GM18519 (cell line): ENCODE results near the gene RBM4B.
A peak's percentile ranks its signal among the peaks of the same experiment; 100 is the strongest.
"Not testable (repeated sequence)": the region's sequence is repeated elsewhere in the genome, so short reads cannot be mapped to it uniquely, and the experiment has no call there.

Experiments
- ATAC-seq: cut with Tn5 transposase; IDR thresholded peaks from one replicate; pipeline ENCODE4 v1.9.1; 2021; ENCODE audit warnings: mild to moderate bottlenecking, moderate library complexity; ENCODE audit not compliant: unreplicated experiment, low FRiP score

Gene RBM4B

DNA sequence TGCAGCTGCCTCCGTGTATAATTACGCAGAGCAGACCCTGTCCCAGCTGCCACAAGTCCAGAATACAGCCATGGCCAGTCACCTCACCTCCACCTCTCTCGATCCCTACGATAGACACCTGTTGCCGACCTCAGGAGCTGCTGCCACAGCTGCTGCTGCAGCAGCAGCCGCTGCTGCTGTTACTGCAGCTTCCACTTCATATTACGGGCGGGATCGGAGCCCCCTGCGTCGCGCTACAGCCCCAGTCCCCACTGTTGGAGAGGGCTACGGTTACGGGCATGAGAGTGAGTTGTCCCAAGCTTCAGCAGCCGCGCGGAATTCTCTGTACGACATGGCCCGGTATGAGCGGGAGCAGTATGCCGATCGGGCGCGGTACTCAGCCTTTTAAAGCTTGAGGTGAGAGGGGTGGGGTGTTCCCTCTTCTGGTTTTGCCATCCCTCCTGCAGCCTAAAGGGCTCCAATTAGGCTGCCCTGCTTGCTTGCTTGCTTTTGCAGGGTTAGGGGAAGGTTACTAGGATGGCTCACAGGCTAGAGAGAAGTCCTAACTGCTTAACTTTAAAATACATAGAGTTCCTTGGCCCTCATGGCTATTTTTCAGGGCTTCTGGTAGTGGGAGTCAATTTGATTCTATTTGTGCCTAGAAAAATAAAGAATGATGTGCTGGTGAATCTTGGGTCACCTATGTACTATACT, 33.8 kb downstream of the RBM4B start:
- ATAC-seq: no peak

GRCh38 chr11:66641834-66642233, 35.9 kb downstream of the RBM4B start:
- ATAC-seq: no peak

- not testable (repeated sequence) for ATAC-seq
These were observed 37.8 kb downstream of the RBM4B start for GRCh38 chr11:66639814-66640340.

- ATAC-seq: no peak
These were observed 38.4 kb downstream of the RBM4B start for GRCh38 chr11:66639066-66639813.

GRCh38 chr11:66638177-66639065, 39.3 kb downstream of the RBM4B start, which contains the start of gene RBM4:
Gene RBM4 (plus strand): TSS chr11:66638703. CDS start chr11:66639712, 1,009 bp downstream.
- ATAC-seq: peak; percentile 85

DNA sequence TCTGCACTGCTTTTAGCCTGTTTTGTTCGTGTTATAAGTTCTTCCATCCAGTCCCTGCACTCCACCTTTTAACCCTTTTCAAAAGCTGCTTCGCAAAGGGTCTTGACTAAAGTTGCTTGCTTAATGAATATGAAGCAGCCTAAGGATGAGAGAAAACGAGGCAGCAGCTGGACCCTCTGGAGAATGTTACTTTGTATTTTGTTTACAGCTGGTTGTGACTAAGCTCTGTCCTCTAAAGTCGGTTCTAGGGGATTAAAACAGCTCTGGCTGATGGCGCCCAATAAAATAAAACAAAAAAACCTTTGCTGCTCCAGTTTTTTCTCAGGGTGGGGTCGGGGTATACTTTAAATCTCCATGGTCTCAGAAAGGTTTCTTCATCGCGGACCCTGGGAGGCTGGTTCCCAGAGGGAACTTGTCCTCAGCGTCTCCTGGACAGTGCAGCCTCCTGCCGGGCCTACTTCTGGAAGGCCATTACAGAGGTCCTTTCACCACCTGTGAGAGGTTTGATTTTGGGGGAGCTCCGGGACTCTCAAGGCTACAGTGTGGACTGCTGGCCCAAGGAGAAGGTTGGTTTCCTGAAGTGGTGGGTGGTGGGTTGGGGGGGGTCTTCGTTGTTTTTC, 40.0 kb downstream of the RBM4B start:
- no peak for ATAC-seq

DNA sequence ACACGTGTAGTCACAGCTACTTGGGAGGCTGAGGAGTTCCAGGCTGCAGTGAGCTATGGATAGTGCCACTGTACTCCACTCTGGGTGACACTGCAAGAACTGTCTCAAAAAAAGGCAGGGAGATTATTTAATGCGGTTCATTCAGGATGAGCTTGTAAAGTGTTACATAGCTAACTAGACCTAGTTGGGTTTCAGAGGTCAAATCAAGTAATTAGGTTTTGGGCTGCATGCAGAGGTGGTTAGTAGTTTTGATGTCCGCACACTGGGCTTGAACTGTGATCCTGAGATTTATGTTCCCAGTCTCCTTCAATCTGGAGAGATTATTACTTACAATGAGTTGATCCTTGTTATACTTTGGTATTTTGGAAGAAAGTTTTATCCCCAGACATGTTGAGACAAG, 41.3 kb downstream of the RBM4B start:
- ATAC-seq: no peak

- ATAC-seq: no peak
These were observed 44.7 kb downstream of the RBM4B start for GRCh38 chr11:66632952-66633351.

DNA sequence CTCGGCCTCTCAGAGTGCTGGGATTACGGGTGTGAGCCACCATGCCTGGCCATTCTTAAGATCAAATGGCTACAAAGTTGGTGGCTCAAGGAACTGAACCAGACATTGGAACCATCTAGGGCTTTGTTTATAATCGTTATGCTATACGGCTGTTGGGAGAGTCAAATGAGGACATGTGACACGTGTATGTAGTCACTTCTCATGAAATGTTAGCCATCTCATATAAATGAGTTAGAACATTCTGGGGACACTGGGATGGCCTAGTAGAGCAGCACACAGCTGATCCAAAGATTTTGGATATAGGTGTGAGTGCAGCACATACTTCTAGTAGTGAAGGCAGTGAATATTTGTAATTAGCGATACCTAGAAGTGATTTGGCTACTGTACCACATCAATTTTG, 45.8 kb downstream of the RBM4B start:
- ATAC-seq: no peak

GRCh38 chr11:66629356-66629755, 48.3 kb downstream of the RBM4B start:
- ATAC-seq: no peak

DNA sequence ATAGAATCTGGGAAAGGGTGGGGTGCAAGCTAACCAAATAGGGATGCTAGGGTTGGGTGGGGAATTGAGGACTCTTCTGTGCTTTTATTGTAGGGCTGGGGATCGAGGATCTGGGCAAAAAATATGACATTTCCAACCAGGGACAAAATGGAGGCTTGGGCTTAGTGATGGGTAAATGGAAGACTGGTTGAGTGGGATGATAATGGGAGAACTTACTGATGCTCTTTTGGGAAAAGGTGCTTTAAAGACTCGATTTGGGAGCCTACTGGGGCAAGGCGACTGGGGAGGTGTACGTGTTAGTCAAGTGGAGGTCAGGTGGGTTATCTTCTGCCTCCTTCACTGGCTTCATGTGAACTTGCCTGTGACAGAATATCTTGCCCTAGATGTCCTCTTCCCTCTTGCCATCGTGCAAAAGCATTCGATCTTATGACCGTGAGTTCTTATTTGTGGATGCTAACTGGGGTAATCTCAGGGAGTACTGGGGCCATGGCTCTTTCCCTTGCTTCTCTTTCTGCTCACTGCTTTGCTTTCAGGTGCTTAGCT, 49.6 kb downstream of the RBM4B start:
- no peak for ATAC-seq

- ATAC-seq: no peak
These were observed 50.8 kb downstream of the RBM4B start for GRCh38 chr11:66626926-66627325.

DNA sequence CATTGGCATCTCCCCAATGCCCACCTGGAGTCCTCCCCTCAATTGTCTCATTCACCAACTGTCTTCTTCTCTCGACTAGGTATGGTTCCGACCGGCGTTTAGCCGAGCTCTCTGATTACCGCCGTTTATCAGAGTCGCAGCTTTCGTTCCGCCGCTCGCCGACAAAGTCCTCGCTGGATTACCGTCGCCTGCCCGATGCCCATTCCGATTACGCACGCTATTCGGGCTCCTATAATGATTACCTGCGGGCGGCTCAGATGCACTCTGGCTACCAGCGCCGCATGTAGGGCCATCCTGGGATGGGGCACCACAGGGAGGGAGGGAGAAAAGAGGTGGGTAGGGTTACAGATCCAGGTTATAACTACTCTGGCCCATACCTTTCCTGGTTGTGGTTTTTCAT, 51.3 kb downstream of the RBM4B start:
- no peak for ATAC-seq

- ATAC-seq: no peak
These were observed 51.9 kb downstream of the RBM4B start for GRCh38 chr11:66625752-66626149.

- ATAC-seq: no peak
These were observed 52.5 kb downstream of the RBM4B start for GRCh38 chr11:66625041-66625751.

GRCh38 chr11:66624450-66624849, 53.2 kb downstream of the RBM4B start:
- no peak for ATAC-seq

DNA sequence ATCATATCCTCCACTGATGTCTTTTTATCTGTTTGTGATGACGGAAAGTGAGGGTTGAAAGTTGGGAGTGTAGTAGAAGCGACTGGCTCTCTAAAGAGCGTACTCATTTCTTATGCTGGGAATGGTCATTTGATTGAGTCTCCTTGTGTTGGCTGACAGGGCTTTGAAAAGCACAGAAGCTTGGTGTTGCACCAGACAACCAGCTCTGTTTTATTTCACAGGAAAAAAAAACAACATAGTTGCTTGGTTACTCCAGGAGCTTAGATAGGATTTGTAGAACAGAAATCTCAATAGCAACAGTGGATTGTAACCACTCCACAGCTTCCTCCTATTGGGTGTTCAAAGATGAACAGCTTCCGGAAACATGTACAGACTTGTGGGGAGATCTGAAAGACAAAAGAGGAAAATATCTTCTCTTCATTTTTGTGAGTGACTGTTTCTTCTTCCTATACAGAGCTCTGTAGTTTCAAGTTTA, 58.6 kb downstream of the RBM4B start:
- ATAC-seq: no peak

GRCh38 chr11:66617155-66617834, 60.4 kb downstream of the RBM4B start:
- ATAC-seq: no peak
